Esophagus squamous epithelium (tissue), 5 donors: ENCODE measurements around the gene ASPRV1. TPM values are rescaled to one million over a fixed set of nuclear protein-coding genes. Genes with fewer than 3 reads are reported as not detected.

Experiments used
- DNase-seq: peaks from one replicate; lab custom pipeline; 2025; lab: John Stamatoyannopoulos, UW
- H3K27ac ChIP-seq, 4 donors: fragments of 200-600 bp; sonication (generic); one replicate each; pipeline ENCODE4 v1.5.1; 2016 to 2019; ENCODE audit warnings: mild to moderate bottlenecking in 1 of 4
- H3K27me3 ChIP-seq, 4 donors: fragments of 200-600 bp; sonication (generic); 1 replicate in 3 of 4; 2 replicates in 1 of 4; pipeline versions ENCODE4 v1.5.1 to v1.6.0; 2017 to 2021; ENCODE audit warnings: antibody characterized with exemption in 1 of 4
- H3K36me3 ChIP-seq, 3 donors: fragments of 200-600 bp; sonication (generic); one replicate each; pipeline ENCODE4 v1.5.1; 2016 to 2019
- H3K4me1 ChIP-seq, 3 donors: fragments of 200-600 bp; sonication (generic); one replicate each; pipeline ENCODE4 v1.5.1; 2017 to 2019
- H3K4me3 ChIP-seq, 4 donors: fragments of 200-600 bp; sonication (generic); 1 replicate in 3 of 4; 2 replicates in 1 of 4; pipeline ENCODE4 v1.5.1; 2016 to 2019; ENCODE audit warnings: mild to moderate bottlenecking in 2 of 4, moderate library complexity in 1 of 4
- H3K9me3 ChIP-seq, 3 donors: fragments of 200-600 bp; sonication (generic); one replicate each; pipeline ENCODE4 v1.5.1; 2016 to 2019
- CTCF ChIP-seq, 6 experiments: fragments of 450-650 bp in 4 of 6; fragments of 200-600 bp in 2 of 6; sonication (generic) in 2 of 6; IDR thresholded peaks; one replicate each; pipeline ENCODE4 v1.5.1; 2016 to 2019; ENCODE audit warnings: antibody characterized with exemption in 6 of 6, mild to moderate bottlenecking in 4 of 6, moderate library complexity in 4 of 6
- POLR2A ChIP-seq, 4 donors: fragments of 450-650 bp; IDR thresholded peaks; one replicate each; pipeline ENCODE4 v1.6.1; 2017; ENCODE audit warnings: antibody characterized with exemption in 4 of 4, mild to moderate bottlenecking in 4 of 4, moderate library complexity in 3 of 4
- WGBS, 2 donors: methylation state at CpG; one replicate each; pipeline ENCODE4 v1.1.5; 2018; 5-methylcytosine and 5-hydroxymethylcytosine counted together
- intact Hi-C: fragments of 100-400 bp; cut with DNase I; formaldehyde crosslinking; loops from one replicate; pipeline ENCODE4 v1.15.0; 2022
- total RNA-seq, 4 donors: library from RNA; depleted of rRNA; stranded (reverse); fragments of >200 nt; gene quantifications; one replicate each; pipeline ENCODE4 v1.1.0, GENCODE V29; 2016
- donor health status: DM: yes; HTN: yes; CAD: no.

Gene ASPRV1
- total RNA-seq, 4 donors from 2014 or later, result 0.18 to 1.5 (median 0.34) TPM

DNA sequence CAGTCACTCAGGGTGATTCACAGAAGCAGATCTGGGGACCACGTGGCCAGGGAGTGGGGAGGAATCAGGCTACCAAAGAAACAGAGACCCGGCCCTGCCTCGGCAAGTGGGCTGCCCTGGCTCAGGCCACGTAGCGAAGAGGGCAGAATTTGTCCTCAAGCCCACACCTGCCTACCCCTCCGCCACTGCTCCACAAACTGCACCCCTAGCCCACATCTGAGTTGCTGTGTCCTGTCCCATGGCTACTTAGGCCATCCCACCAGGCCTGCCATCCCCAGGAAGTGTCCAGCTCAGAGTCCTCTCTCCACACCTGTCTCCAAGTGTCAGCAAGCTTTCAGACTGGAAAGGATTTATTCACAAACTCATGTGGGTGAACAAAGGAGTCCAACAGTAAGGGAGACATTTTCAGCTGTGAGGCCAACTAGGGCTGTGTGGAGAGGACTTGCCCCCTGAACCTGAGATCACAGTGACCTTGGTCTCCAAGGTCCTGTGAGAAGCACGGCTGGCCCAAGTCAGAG lies 31.7 kb upstream of the ASPRV1 start:
- Histone ChIP-seq H3K27ac (no peak overlapping the region), H3K36me3 (peaks cover 0 to 38% (median 0%) of the 10 kb centered on the region in 3 donors), H3K27me3 (no peaks in the 10 kb centered on the region), H3K9me3 (no peaks in the 10 kb centered on the region), H3K4me3 (no peak overlapping the region), H3K4me1 (peaks cover 0 to 30% (median 0%) of the 10 kb centered on the region in 3 donors)
- intact Hi-C loops, result no loop called here
- TF ChIP-seq POLR2A (IDR thresholded peaks at IDR 0.05), result no peak
- no peak for TF ChIP-seq CTCF (IDR thresholded peaks at IDR 0.05)
- DNase-seq, result no peak
- WGBS, 2 donors, result 86 to 97% methylated on average over 5 to 7 of the region's 7 CpGs

DNA sequence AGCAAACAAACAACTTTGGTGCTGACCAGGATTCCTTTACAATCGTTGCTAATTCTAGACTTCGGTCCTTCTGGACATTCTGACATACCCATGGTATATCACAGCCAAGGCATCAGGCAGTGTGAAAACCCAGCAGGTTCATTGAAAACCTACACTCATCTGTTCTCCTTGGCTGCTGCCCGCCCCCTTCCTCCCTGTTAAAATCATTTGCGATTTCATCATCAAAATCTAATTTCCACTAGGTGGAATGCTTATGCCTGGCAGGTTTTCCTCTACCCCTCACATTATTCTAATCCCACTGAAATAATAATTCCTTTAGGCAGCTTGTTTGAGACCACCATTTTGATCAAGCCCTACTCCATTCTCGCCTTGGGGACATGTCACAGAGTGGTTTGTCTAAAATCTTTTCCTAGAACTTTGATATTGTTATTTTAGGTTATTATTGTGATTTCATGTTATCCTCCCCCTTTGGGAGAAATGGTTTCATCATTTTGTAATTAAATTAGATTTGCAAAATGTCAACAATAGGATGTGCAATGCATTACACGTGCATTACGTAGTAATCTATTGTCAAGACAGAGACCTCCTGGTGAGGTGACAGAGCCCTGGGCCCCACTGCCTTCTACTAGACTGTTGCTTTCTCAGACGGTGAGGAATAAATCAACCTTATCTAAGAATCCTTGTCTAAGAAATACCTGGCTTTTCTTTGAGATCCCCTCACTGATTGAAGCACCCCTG lies 31.0 kb upstream of the ASPRV1 start:
- intact Hi-C loops, result no loop called here
- no peak for DNase-seq
- peaks cover 0 to 24% (median 0%) of the 10 kb centered on the region in 3 donors for H3K4me1 ChIP-seq
- H3K9me3 ChIP-seq, result no peaks in the 10 kb centered on the region
- no peak for TF ChIP-seq POLR2A (IDR thresholded peaks at IDR 0.05)
- TF ChIP-seq CTCF (IDR thresholded peaks at IDR 0.05), result no peak
- H3K27ac ChIP-seq, result no peak overlapping the region
- no peaks in the 10 kb centered on the region for H3K27me3 ChIP-seq
- H3K4me3 ChIP-seq, result no peak overlapping the region
- peaks cover 0 to 38% (median 0%) of the 10 kb centered on the region in 3 donors for H3K36me3 ChIP-seq
- 91 to 92% methylated on average over 7 to 8 of the region's 8 CpGs for WGBS, 2 donors

GRCh38 chr2:69989441-69990105 lies 28.1 kb upstream of the ASPRV1 start:
- no peak for DNase-seq
- Histone ChIP-seq H3K36me3 (peaks cover 0 to 19% (median 0%) of the 10 kb centered on the region in 3 donors), H3K9me3 (no peaks in the 10 kb centered on the region), H3K4me1 (peaks cover 0 to 14% (median 0%) of the 10 kb centered on the region in 3 donors), H3K4me3 (no peak overlapping the region), H3K27ac (peak overlapping the region in 3 of 4 donors; percentile 59 to 69 (median 66)), H3K27me3 (no peaks in the 10 kb centered on the region)
- WGBS, 2 donors, result 59 to 90% methylated on average over 4 to 5 of the region's 12 CpGs
- TF ChIP-seq POLR2A (IDR thresholded peaks at IDR 0.05) (no peak), CTCF (IDR thresholded peaks at IDR 0.05) (no peak)
- intact Hi-C loops, result no loop called here

GRCh38 chr2:69989009-69989408 lies 27.6 kb upstream of the ASPRV1 start:
- Histone ChIP-seq H3K4me3 (no peak overlapping the region), H3K36me3 (peaks cover 0 to 13% (median 0%) of the 10 kb centered on the region in 3 donors), H3K4me1 (peaks cover 0 to 14% (median 0%) of the 10 kb centered on the region in 3 donors), H3K9me3 (no peaks in the 10 kb centered on the region), H3K27ac (peak overlapping the region in 3 of 4 donors; percentile 59 to 69 (median 66)), H3K27me3 (no peaks in the 10 kb centered on the region)
- WGBS, 2 donors, result 48 to 79% methylated on average over 3 of the region's 3 CpGs
- intact Hi-C loops, result no loop called here
- no peak for DNase-seq
- TF ChIP-seq CTCF (IDR thresholded peaks at IDR 0.05) (no peak), POLR2A (IDR thresholded peaks at IDR 0.05) (no peak)
